ENCODE measurements around the gene ATP8B3.

ATP8B3 gene

GRCh38 chr19:1777149-1777548, 34.9 kb downstream of the ATP8B3 start:
- TF ChIP-seq CTCF (IDR thresholded peaks at IDR 0.05; ENCODE audit: low read depth, low read length): no peak
- no peak overlapping the region for H3K4me3 ChIP-seq (ENCODE audit: low read depth, low read length)

- no peak overlapping the region for H3K4me3 ChIP-seq (ENCODE audit: low read depth, low read length)
- TF ChIP-seq CTCF (IDR thresholded peaks at IDR 0.05; ENCODE audit: low read depth, low read length): no peak
These were observed 35.4 kb downstream of the ATP8B3 start for GRCh38 chr19:1776606-1777147.

GRCh38 chr19:1775951-1776605, 36.0 kb downstream of the ATP8B3 start:
- H3K4me3 ChIP-seq (ENCODE audit: low read depth, low read length): no peak overlapping the region
- TF ChIP-seq CTCF (IDR thresholded peaks at IDR 0.05; ENCODE audit: low read depth, low read length): no peak

GRCh38 chr19:1774989-1775772, 36.9 kb downstream of the ATP8B3 start:
- peak; percentile 20 for TF ChIP-seq CTCF (IDR thresholded peaks at IDR 0.05; ENCODE audit: low read depth, low read length)
- no peak overlapping the region for H3K4me3 ChIP-seq (ENCODE audit: low read depth, low read length)

GRCh38 chr19:1773184-1773583, 38.9 kb downstream of the ATP8B3 start:
- TF ChIP-seq CTCF (IDR thresholded peaks at IDR 0.05; ENCODE audit: low read depth, low read length): no peak
- H3K4me3 ChIP-seq (ENCODE audit: low read depth, low read length): no peak overlapping the region

- no peak overlapping the region for H3K4me3 ChIP-seq (ENCODE audit: low read depth, low read length)
These were observed 41.1 kb downstream of the ATP8B3 start for GRCh38 chr19:1770866-1771576.

More at GRCh38 chr19:1770866-1771576, 41.1 kb downstream of the ATP8B3 start:
- no peak for TF ChIP-seq CTCF (IDR thresholded peaks at IDR 0.05; ENCODE audit: low read depth, low read length)
